Astrocyte (in vitro differentiated cells and primary cell): ENCODE measurements around the gene CYP27A1.

Source experiments
- CTCF ChIP-seq: IDR thresholded peaks from 2 replicates; pipeline ENCODE4 v1.5.1; 2011; ENCODE audit warnings: low read depth, mild to moderate bottlenecking, inconsistent platforms, low read length, moderate library complexity; ENCODE audit not compliant: insufficient read depth
- EZH2 ChIP-seq: IDR thresholded peaks from 2 replicates; pipeline ENCODE4 v1.6.1; 2012; ENCODE audit warnings: mild to moderate bottlenecking, low read length, inconsistent platforms; ENCODE audit not compliant: insufficient read depth

GRCh38 chr2:218814540-218815243, 32.7 kb downstream of the CYP27A1 start:
- no peak for TF ChIP-seq CTCF
- TF ChIP-seq EZH2: no peak
